ENCODE results near the gene ABCD1. TPM values are rescaled to one million over a fixed set of nuclear protein-coding genes. Genes with fewer than 3 reads are reported as not detected.
"Not testable (repeated sequence)": the region's sequence is repeated elsewhere in the genome, so short reads cannot be mapped to it uniquely, and the experiment has no call there.

ABCD1 gene
- total RNA-seq, 3 donors from 2014 or later = 10.2 to 27.8 (median 10.5) TPM

GRCh38 chrX:153728095-153728494, 3.4 kb downstream of the ABCD1 start:
- no peak overlapping the region for H3K4me3 ChIP-seq
- no peaks in the 10 kb centered on the region for H3K36me3 ChIP-seq
- no peak for TF ChIP-seq POLR2A (IDR thresholded peaks at IDR 0.05)
- no peak for TF ChIP-seq CTCF (IDR thresholded peaks at IDR 0.05)
- no peak for TF ChIP-seq POLR2AphosphoS5 (IDR thresholded peaks at IDR 0.05)
- DNase-seq (ENCODE audit: low spot score in 2 of 2) = no peak
- intact Hi-C loops (cut with DNase I; ENCODE audit: low total_unique reads) = no loop called here
- peak overlapping the region in 1 of 2 donors; percentile 93 for H3K27ac ChIP-seq
- H3K9me3 ChIP-seq = peaks cover 5% of the 10 kb centered on the region in 2 donors
- peaks cover 0 to 21% of the 10 kb centered on the region in 2 donors for H3K27me3 ChIP-seq
- H3K4me1 ChIP-seq = no peaks in the 10 kb centered on the region

GRCh38 chrX:153728951-153729631, 4.4 kb downstream of the ABCD1 start:
- Histone ChIP-seq H3K36me3 (no peaks in the 10 kb centered on the region), H3K4me3 (no peak overlapping the region), H3K4me1 (no peaks in the 10 kb centered on the region), H3K9me3 (peaks cover 5% of the 10 kb centered on the region in 2 donors), H3K27me3 (peaks cover 0 to 21% of the 10 kb centered on the region in 2 donors), H3K27ac (no peak overlapping the region)
- intact Hi-C loops (cut with DNase I; ENCODE audit: low total_unique reads) = no loop called here
- DNase-seq (ENCODE audit: low spot score in 2 of 2) = no peak
- TF ChIP-seq POLR2A (IDR thresholded peaks at IDR 0.05) = no peak
- no peak for TF ChIP-seq POLR2AphosphoS5 (IDR thresholded peaks at IDR 0.05)
- no peak for TF ChIP-seq CTCF (IDR thresholded peaks at IDR 0.05)

- H3K9me3 ChIP-seq; intact Hi-C loops (cut with DNase I; ENCODE audit: low total_unique reads); H3K27ac ChIP-seq; H3K4me1 ChIP-seq; H3K4me3 ChIP-seq; DNase-seq (ENCODE audit: low spot score in 2 of 2); H3K36me3 ChIP-seq: not testable (repeated sequence)
- H3K27me3 ChIP-seq = peaks cover 0 to 21% of the 10 kb centered on the region in 2 donors
These were observed 5.5 kb downstream of the ABCD1 start for GRCh38 chrX:153730115-153730514.

- H3K4me1 ChIP-seq = no peaks in the 10 kb centered on the region
- peak overlapping the region in 1 of 2 donors; percentile 23 for H3K27ac ChIP-seq
- no peak for DNase-seq (ENCODE audit: low spot score in 2 of 2)
- intact Hi-C loops (cut with DNase I; ENCODE audit: low total_unique reads) = no loop called here
- H3K4me3 ChIP-seq = no peak overlapping the region
- H3K9me3 ChIP-seq = peaks cover 5% of the 10 kb centered on the region in 2 donors
- TF ChIP-seq CTCF (IDR thresholded peaks at IDR 0.05) (no peak), POLR2A (IDR thresholded peaks at IDR 0.05) (no peak), POLR2AphosphoS5 (IDR thresholded peaks at IDR 0.05) (no peak)
- no peaks in the 10 kb centered on the region for H3K36me3 ChIP-seq
- peaks cover 0 to 21% of the 10 kb centered on the region in 2 donors for H3K27me3 ChIP-seq
These were observed 6.6 kb downstream of the ABCD1 start for GRCh38 chrX:153731117-153731844.

- no peak overlapping the region for H3K4me3 ChIP-seq
- H3K4me1 ChIP-seq = no peaks in the 10 kb centered on the region
- no peak for DNase-seq (ENCODE audit: low spot score in 2 of 2)
- H3K27ac ChIP-seq = peak overlapping the region in 1 of 2 donors; percentile 23
- TF ChIP-seq CTCF (IDR thresholded peaks at IDR 0.05) = no peak
- no peak for TF ChIP-seq POLR2AphosphoS5 (IDR thresholded peaks at IDR 0.05)
- no peak for TF ChIP-seq POLR2A (IDR thresholded peaks at IDR 0.05)
- H3K36me3 ChIP-seq = no peaks in the 10 kb centered on the region
- H3K9me3 ChIP-seq = peaks cover 5% of the 10 kb centered on the region in 2 donors
- intact Hi-C loops (cut with DNase I; ENCODE audit: low total_unique reads) = no loop called here
- H3K27me3 ChIP-seq = peaks cover 0 to 24% of the 10 kb centered on the region in 2 donors
These were observed 7.2 kb downstream of the ABCD1 start for GRCh38 chrX:153731845-153732215.

Data from breast epithelium (tissue), 4 donors.